Measurements from ENCODE around the gene SERTM1.

GRCh38 chr13:36639610-36640009 lies 34.2 kb upstream of the SERTM1 start:
- TF ChIP-seq ZNF302 (CRISPR knock-in tag; IDR thresholded peaks at IDR 0.05): no peak
- TF ChIP-seq CBX8 (IDR thresholded peaks at IDR 0.05): no peak
- no peak for TF ChIP-seq TP53 (CRISPR knock-in tag; IDR thresholded peaks at IDR 0.05)
- TF ChIP-seq CTCF (IDR thresholded peaks at IDR 0.05): no peak
- no peak for TF ChIP-seq SMC3 (IDR thresholded peaks at IDR 0.05)
- no peak for TF ChIP-seq MAFK (IDR thresholded peaks at IDR 0.05; ENCODE audit: partially characterized antibody)
- no peak for TF ChIP-seq EP300 (IDR thresholded peaks at IDR 0.05)
- no peak for TF ChIP-seq CEBPB (IDR thresholded peaks at IDR 0.05)
